CD14-positive monocyte (primary cell): ENCODE measurements around the gene EIF3B. TPM values are rescaled to one million over a fixed set of nuclear protein-coding genes. Genes with fewer than 3 reads are reported as not detected.

Experiments
- DNase-seq, 3 donors: peaks; one replicate each; pipeline ENCODE4 v3.0.0-alpha.2; 2011 to 2022
- H2AFZ ChIP-seq: 2 replicates; pipeline ENCODE4 v1.6.0; 2012; ENCODE audit warnings: mild to moderate bottlenecking, low read depth, low read length, inconsistent platforms; ENCODE audit not compliant: insufficient read depth, poor library complexity, severe bottlenecking
- H3K27ac ChIP-seq, 2 donors: 1 replicate in 1 of 2; 2 replicates in 1 of 2; pipeline ENCODE4 v1.5.1; 2012 to 2013; ENCODE audit warnings: low read length in 2 of 2, control low read depth in 1 of 2, inconsistent platforms in 1 of 2, low read depth in 1 of 2, mild to moderate bottlenecking in 1 of 2
- H3K27me3 ChIP-seq, 2 donors: one replicate each; pipeline versions ENCODE4 v1.6.0 to v1.6.1; 2011 to 2013; ENCODE audit warnings: low read length in 2 of 2; ENCODE audit not compliant: control insufficient read depth in 2 of 2, insufficient read depth in 2 of 2
- H3K36me3 ChIP-seq, 2 donors: replicated peaks in 1 of 2; 1 replicate in 1 of 2; 2 replicates in 1 of 2; pipeline versions ENCODE4 v1.5.1 to v1.6.1; 2012 to 2013; ENCODE audit warnings: low read length in 2 of 2, control low read depth in 1 of 2, inconsistent platforms in 1 of 2, mild to moderate bottlenecking in 1 of 2; ENCODE audit not compliant: insufficient read depth in 2 of 2, control insufficient read depth in 1 of 2
- H3K4me1 ChIP-seq, 2 donors: 1 replicate in 1 of 2; 2 replicates in 1 of 2; pipeline versions ENCODE4 v1.5.1 to v1.6.1; 2012 to 2013; ENCODE audit warnings: low read length in 2 of 2, control low read depth in 1 of 2, inconsistent platforms in 1 of 2, mild to moderate bottlenecking in 1 of 2, moderate library complexity in 1 of 2; ENCODE audit not compliant: insufficient read depth in 2 of 2, control insufficient read depth in 1 of 2
- H3K4me2 ChIP-seq: replicated peaks from 2 replicates; pipeline ENCODE3; 2012; ENCODE audit warnings: low read length, moderate library complexity, mild to moderate bottlenecking; ENCODE audit not compliant: poor library complexity, severe bottlenecking; ENCODE audit errors: extremely low read depth
- H3K4me3 ChIP-seq, 3 experiments: fragments of 200-600 bp in 1 of 3; sonication (generic) in 1 of 3; replicated peaks in 1 of 3; 1 replicate in 2 of 3; 2 replicates in 1 of 3; pipeline ENCODE4 v1.5.1; 2011 to 2013; ENCODE audit warnings: low read length in 3 of 3, mild to moderate bottlenecking in 3 of 3, control low read depth in 2 of 3, low read depth in 2 of 3, inconsistent platforms in 1 of 3, moderate library complexity in 1 of 3
- H3K79me2 ChIP-seq: 2 replicates; pipeline ENCODE4 v1.6.0; 2012; ENCODE audit warnings: mild to moderate bottlenecking, control low read depth, inconsistent platforms, low read length, moderate library complexity; ENCODE audit not compliant: insufficient read depth
- H3K9ac ChIP-seq: 2 replicates; pipeline ENCODE4 v1.6.0; 2017; ENCODE audit warnings: low read length, mild to moderate bottlenecking; ENCODE audit not compliant: insufficient read depth, poor library complexity, severe bottlenecking
- H3K9me3 ChIP-seq, 2 donors: replicated peaks in 1 of 2; 1 replicate in 1 of 2; 2 replicates in 1 of 2; pipeline versions ENCODE4 v1.5.1 to v1.6.1; 2012 to 2013; ENCODE audit warnings: low read length in 2 of 2, control low read depth in 1 of 2; ENCODE audit not compliant: control insufficient read depth in 1 of 2, insufficient read depth in 1 of 2
- H4K20me1 ChIP-seq: 2 replicates; pipeline ENCODE4 v1.6.0; 2012; ENCODE audit warnings: mild to moderate bottlenecking, low read length, control low read depth, moderate library complexity; ENCODE audit not compliant: insufficient read depth
- H3K27ac Mint-ChIP-seq, 7 donors: one replicate each; pipeline ENCODE4 v1.8.0; 2020; ENCODE audit warnings: mild to moderate bottlenecking in 7 of 7, mixed read lengths in 7 of 7, moderate library complexity in 6 of 7, inconsistent platforms in 2 of 7
- H3K27me3 Mint-ChIP-seq, 3 donors: one replicate each; pipeline ENCODE4 v1.8.0; 2021 to 2022; ENCODE audit warnings: low read depth in 3 of 3, mild to moderate bottlenecking in 3 of 3, mixed read lengths in 3 of 3, moderate library complexity in 3 of 3, inconsistent platforms in 1 of 3
- H3K36me3 Mint-ChIP-seq, 2 donors: one replicate each; pipeline ENCODE4 v1.8.0; 2020; ENCODE audit warnings: mixed read lengths in 2 of 2, inconsistent platforms in 1 of 2, mild to moderate bottlenecking in 1 of 2
- H3K4me1 Mint-ChIP-seq: one replicate; pipeline ENCODE4 v1.8.0; 2020; ENCODE audit warnings: mild to moderate bottlenecking, mixed read lengths
- H3K4me3 Mint-ChIP-seq, 2 donors: one replicate each; pipeline ENCODE4 v1.8.0; 2020; ENCODE audit warnings: mild to moderate bottlenecking in 2 of 2, mixed read lengths in 2 of 2, moderate library complexity in 1 of 2
- H3K9me3 Mint-ChIP-seq, 7 donors: one replicate each; pipeline ENCODE4 v1.8.0; 2020 to 2022; ENCODE audit warnings: mixed read lengths in 7 of 7, mild to moderate bottlenecking in 6 of 7, moderate library complexity in 6 of 7, inconsistent platforms in 2 of 7
- CTCF ChIP-seq: fragments of 200-600 bp; IDR thresholded peaks from one replicate; pipeline ENCODE4 v1.8.0; 2022; ENCODE audit warnings: antibody characterized with exemption, mild to moderate bottlenecking
- WGBS: methylation state at CpG from one replicate; pipeline ENCODE4 v1.1.5; 2013; ENCODE audit warnings: missing lambda C conversion rate; ENCODE audit not compliant: insufficient coverage; 5-methylcytosine and 5-hydroxymethylcytosine counted together
- intact Hi-C, 2 donors: fragments of 100-400 bp; cut with micrococcal nuclease; formaldehyde crosslinking; loops; one replicate each; pipeline versions ENCODE4 v1.15.0 to v1.15.1; 2023
- polyA plus RNA-seq, 3 donors: library from polyadenylated mRNA; depleted of rRNA in 1 of 3; unstranded in 2 of 3; stranded (reverse) in 1 of 3; fragments of 300-500 nt in 2 of 3; fragments of >200 nt in 1 of 3; fragmentation: Illumina TruSeq in 2 of 3; gene quantifications; 1 replicate in 2 of 3; 2 replicates in 1 of 3; pipeline ENCODE4 v1.2.3, GENCODE V29; 2012 to 2021

Gene EIF3B
- polyA plus RNA-seq, 3 donors, result 46.0 to 89.1 (median 69.2) TPM

- intact Hi-C loops, result no loop called here
- Histone ChIP-seq H2AFZ (peak overlapping the region; percentile 53), H3K4me1 (peaks cover 18% of the 10 kb centered on the region in 2 donors), H3K36me3 (no peaks in the 10 kb centered on the region), H3K27me3 (no peaks in the 10 kb centered on the region), H3K9me3 (no peaks in the 10 kb centered on the region), H3K27ac (peak overlapping the region in 1 of 2 donors; percentile 41), H3K4me2 (peak overlapping the region; percentile 41), H3K79me2 (no peaks in the 10 kb centered on the region), H3K4me3 (peak overlapping the region in 1 of 3 experiments; percentile 39), H4K20me1 (no peaks in the 10 kb centered on the region), H3K9ac (no peak overlapping the region)
- Mint-ChIP-seq H3K27me3 (peaks cover 0 to 12% (median 3%) of the 10 kb centered on the region in 3 donors), H3K9me3 (peaks cover 0 to 2% (median 0%) of the 10 kb centered on the region in 7 donors), H3K27ac (peak overlapping the region in 3 of 7 donors; percentile 66 to 87 (median 83)), H3K4me1 (peaks cover 33% of the 10 kb centered on the region), H3K36me3 (no peaks in the 10 kb centered on the region), H3K4me3 (no peak overlapping the region)
- no peak for TF ChIP-seq CTCF
- WGBS, result 62% methylated on average over 10 of the region's 12 CpGs
- DNase-seq, result no peak
These were observed 39.1 kb downstream of the EIF3B start for GRCh38 chr7:2393706-2394105.

- Mint-ChIP-seq H3K27ac (no peak overlapping the region), H3K4me3 (no peak overlapping the region), H3K36me3 (no peaks in the 10 kb centered on the region), H3K27me3 (peaks cover 0 to 7% (median 3%) of the 10 kb centered on the region in 3 donors), H3K9me3 (peaks cover 0 to 2% (median 0%) of the 10 kb centered on the region in 7 donors), H3K4me1 (peaks cover 34% of the 10 kb centered on the region)
- Histone ChIP-seq H3K4me1 (peaks cover 25% of the 10 kb centered on the region in 2 donors), H3K36me3 (no peaks in the 10 kb centered on the region), H3K9me3 (no peaks in the 10 kb centered on the region), H3K9ac (no peak overlapping the region), H3K79me2 (no peaks in the 10 kb centered on the region), H3K4me2 (no peak overlapping the region), H2AFZ (no peak overlapping the region), H3K4me3 (no peak overlapping the region), H3K27me3 (no peaks in the 10 kb centered on the region), H3K27ac (no peak overlapping the region), H4K20me1 (no peaks in the 10 kb centered on the region)
- 98% methylated on average over 15 of the region's 21 CpGs for WGBS
- DNase-seq, result no peak
- intact Hi-C loops, result no loop called here
- no peak for TF ChIP-seq CTCF
These were observed 40.0 kb downstream of the EIF3B start for GRCh38 chr7:2394566-2395082.
